Ovary (tissue), 9 donors: ENCODE results near the gene CMC1. TPM values are rescaled to one million over a fixed set of nuclear protein-coding genes. Genes with fewer than 3 reads are reported as not detected.

Experiments used
- DNase-seq, 5 donors: peaks; one replicate each; pipeline ENCODE4 v3.0.0-alpha.2; 2019 to 2020
- H3K27ac ChIP-seq, 2 donors: fragments of 200-600 bp; one replicate each; pipeline versions ENCODE4 v1.5.1 to v1.8.0; 2019 to 2022
- H3K27me3 ChIP-seq: fragments of 200-600 bp; one replicate; pipeline ENCODE4 v1.8.0; 2022
- H3K36me3 ChIP-seq: fragments of 200-600 bp; sonication (generic); one replicate; pipeline ENCODE4 v1.5.1; 2019
- H3K4me1 ChIP-seq: one replicate; pipeline ENCODE4 v1.8.1; 2013; ENCODE audit warnings: mild to moderate bottlenecking, moderate library complexity; ENCODE audit not compliant: insufficient read depth
- H3K4me3 ChIP-seq: fragments of 200-600 bp; sonication (generic); one replicate; pipeline ENCODE4 v1.5.1; 2017
- H3K9me3 ChIP-seq, 2 donors: fragments of 200-600 bp in 1 of 2; sonication (generic) in 1 of 2; one replicate each; pipeline versions ENCODE4 v1.5.1 to v1.8.1; 2013 to 2019; ENCODE audit warnings: mild to moderate bottlenecking in 1 of 2, moderate library complexity in 1 of 2
- CTCF ChIP-seq, 3 donors: fragments of 450-650 bp in 2 of 3; fragments of 200-600 bp in 1 of 3; IDR thresholded peaks; one replicate each; pipeline versions ENCODE4 v1.5.1 to v1.8.0; 2016 to 2022; ENCODE audit warnings: antibody characterized with exemption in 3 of 3, mild to moderate bottlenecking in 1 of 3
- EP300 ChIP-seq: sonication (generic); formaldehyde crosslinking; IDR thresholded peaks from one replicate; pipeline ENCODE4 v1.6.1; 2017; ENCODE audit warnings: antibody characterized with exemption
- POLR2A ChIP-seq: fragments of 450-650 bp; IDR thresholded peaks from one replicate; pipeline ENCODE4 v1.6.1; 2017; ENCODE audit warnings: antibody characterized with exemption, mild to moderate bottlenecking, moderate library complexity
- WGBS, 3 donors: extraction: QIAGEN DNeasy Blood & Tissue Kit in 1 of 3; methylation state at CpG; one replicate each; pipeline versions ENCODE4 v1.1.5 to v1.1.7; 2013 to 2017; 5-methylcytosine and 5-hydroxymethylcytosine counted together
- intact Hi-C, 4 donors: fragments of 100-400 bp; cut with DNase I; formaldehyde crosslinking; loops; one replicate each; pipeline versions ENCODE4 v1.11.0 to v1.15.1; 2022 to 2023
- polyA plus RNA-seq, 2 donors: library from polyadenylated mRNA; stranded (reverse); fragments of 200-250 nt in 1 of 2; fragments of 350-450 nt in 1 of 2; fragmentation: Illumina TruSeq in 1 of 2; extraction: RNeasy Lipid Tissue Mini Kit (QIAGEN cat#74804) in 1 of 2; gene quantifications; one replicate each; pipeline ENCODE4 v1.2.3, GENCODE V29; 2013 to 2014
- total RNA-seq, 7 donors: library from RNA; depleted of rRNA in 2 of 7; stranded (reverse); fragments of >200 nt in 2 of 7; fragmentation: NEBNext Ultra II Directional in 3 of 7; extraction: Animal tissue kit (Norgen Biotek cat#: 25700) in 3 of 7; gene quantifications; one replicate each; pipeline versions ENCODE4 v1.1.0 to v1.2.4, GENCODE V29; 2016 to 2023
- donor health status: DM: no; HTN: no; CAD: no; lungs with moderate emphysema.
- donor health status: DM: no; HTN: no; CAD: no.
- donor health status: Bipolar disorder and iron deficiency.
- donor health status: DM: yes; HTN: yes; CAD: no.
- donor health status: DM: no; HTN: no; CAD: no.
- donor health status: DM: yes; HTN: yes; CAD: no.

Gene CMC1
- total and polyA plus RNA-seq, 9 donors: 10.3 to 22.2 (median 13.4) TPM

- TF ChIP-seq CTCF (IDR thresholded peaks at IDR 0.05) (no peak), POLR2A (no peak), EP300 (no peak)
- no peak overlapping the region for H3K4me3 ChIP-seq
- H3K9me3 ChIP-seq: no peaks in the 10 kb centered on the region
- H3K36me3 ChIP-seq: no peaks in the 10 kb centered on the region
- no peak overlapping the region for H3K27ac ChIP-seq
- no peaks in the 10 kb centered on the region for H3K4me1 ChIP-seq
- intact Hi-C loops: no loop called here
- no peaks in the 10 kb centered on the region for H3K27me3 ChIP-seq
- WGBS, 3 donors: 36 to 54% (median 38%) methylated on average over 2 of the region's 2 CpGs
- DNase-seq: no peak
These were observed 34.9 kb upstream of the CMC1 start for GRCh38 chr3:28206479-28206878.

GRCh38 chr3:28207000-28207733, 34.3 kb upstream of the CMC1 start:
- no peak for DNase-seq
- H3K4me1 ChIP-seq: no peaks in the 10 kb centered on the region
- no peaks in the 10 kb centered on the region for H3K27me3 ChIP-seq
- H3K27ac ChIP-seq: no peak overlapping the region
- 43 to 72% (median 51%) methylated on average over 7 of the region's 7 CpGs for WGBS, 3 donors
- H3K9me3 ChIP-seq: no peaks in the 10 kb centered on the region
- intact Hi-C loops: no loop called here
- H3K4me3 ChIP-seq: no peak overlapping the region
- TF ChIP-seq POLR2A (no peak), EP300 (no peak), CTCF (IDR thresholded peaks at IDR 0.05) (no peak)
- no peaks in the 10 kb centered on the region for H3K36me3 ChIP-seq

DNA sequence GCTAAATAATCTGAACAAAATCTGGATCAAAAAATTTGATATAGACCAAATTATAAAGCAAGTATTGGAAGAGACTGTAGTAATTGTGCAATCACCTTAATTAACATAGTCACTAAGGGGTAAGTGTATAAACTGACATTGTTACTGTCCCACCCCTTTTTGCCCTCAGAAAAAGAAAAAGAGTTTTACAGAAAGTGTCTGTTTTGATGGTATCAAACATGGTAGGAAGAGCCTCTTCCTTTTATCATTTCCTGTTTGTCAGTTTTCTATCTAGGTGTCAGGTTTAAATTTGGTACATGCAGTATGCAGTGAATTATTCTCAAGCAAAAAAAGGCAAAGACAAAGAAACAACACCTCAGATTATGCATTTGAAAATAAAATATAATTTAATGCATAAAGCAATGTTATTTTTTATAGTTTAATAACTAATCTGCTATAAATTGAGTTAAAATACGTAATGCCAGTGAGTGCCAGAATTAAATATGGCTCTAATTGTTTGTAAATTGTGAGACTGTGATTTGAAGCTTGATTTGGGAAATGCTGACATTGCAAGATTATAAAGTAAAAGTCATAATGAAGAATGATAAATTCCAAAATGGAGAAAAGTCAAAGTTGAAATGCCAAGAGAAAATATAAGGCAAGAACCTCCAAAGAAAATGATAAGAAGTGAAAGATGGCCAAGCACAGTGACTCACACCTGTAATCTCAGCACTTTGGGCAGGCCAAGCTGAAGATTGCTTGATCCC, 30.3 kb upstream of the CMC1 start:
- Histone ChIP-seq H3K27me3 (no peaks in the 10 kb centered on the region), H3K4me1 (no peaks in the 10 kb centered on the region), H3K9me3 (no peaks in the 10 kb centered on the region), H3K27ac (no peak overlapping the region), H3K4me3 (no peak overlapping the region), H3K36me3 (no peaks in the 10 kb centered on the region)
- TF ChIP-seq POLR2A (no peak), EP300 (no peak), CTCF (IDR thresholded peaks at IDR 0.05) (no peak)
- WGBS, 3 donors: 78 to 82% (median 81%) methylated on average over 1 of the region's 1 CpG
- no peak for DNase-seq
- intact Hi-C loops: loop anchor here in 1 of 4 donors (5.0 kb wide), 1 partner anchor 661 kb away; no protein-coding TSS in a partner anchor

- Histone ChIP-seq H3K4me3 (no peak overlapping the region), H3K4me1 (no peaks in the 10 kb centered on the region), H3K27me3 (no peaks in the 10 kb centered on the region), H3K27ac (no peak overlapping the region), H3K9me3 (no peaks in the 10 kb centered on the region), H3K36me3 (no peaks in the 10 kb centered on the region)
- WGBS, 3 donors: 81 to 90% (median 85%) methylated on average over 1 of the region's 1 CpG
- intact Hi-C loops: loop anchor here in 1 of 4 donors (5.0 kb wide), 1 partner anchor 660 kb away; no protein-coding TSS in a partner anchor
- DNase-seq: no peak
- TF ChIP-seq POLR2A (no peak), EP300 (no peak), CTCF (IDR thresholded peaks at IDR 0.05) (no peak)
These were observed 28.7 kb upstream of the CMC1 start for GRCh38 chr3:28212681-28213080.
